ENCODE measurements around the gene TSHZ3.
A peak's percentile ranks its signal among the peaks of the same experiment; 100 is the strongest.

TSHZ3 gene

DNA sequence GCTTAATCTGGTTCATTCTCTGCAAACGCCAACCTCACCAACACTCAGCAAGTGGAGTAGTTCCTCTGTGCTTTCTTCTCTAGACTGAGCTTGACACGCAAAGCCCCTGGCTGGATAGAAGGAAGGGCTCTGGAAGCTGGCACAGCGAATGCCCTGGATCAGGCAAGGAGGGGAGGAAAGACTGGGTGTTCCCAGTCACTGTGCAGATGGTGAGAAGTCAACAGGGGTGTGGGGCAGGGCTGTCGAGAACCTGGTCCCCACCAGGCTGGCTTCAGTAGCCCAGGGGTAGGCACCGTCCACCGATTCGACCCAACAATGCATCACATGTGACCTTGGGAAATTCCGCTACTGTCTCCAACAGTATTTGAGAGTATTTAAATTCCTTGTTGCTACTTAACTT, 65.5 kb downstream of the TSHZ3 start:
- TF ChIP-seq, protein P1, sequence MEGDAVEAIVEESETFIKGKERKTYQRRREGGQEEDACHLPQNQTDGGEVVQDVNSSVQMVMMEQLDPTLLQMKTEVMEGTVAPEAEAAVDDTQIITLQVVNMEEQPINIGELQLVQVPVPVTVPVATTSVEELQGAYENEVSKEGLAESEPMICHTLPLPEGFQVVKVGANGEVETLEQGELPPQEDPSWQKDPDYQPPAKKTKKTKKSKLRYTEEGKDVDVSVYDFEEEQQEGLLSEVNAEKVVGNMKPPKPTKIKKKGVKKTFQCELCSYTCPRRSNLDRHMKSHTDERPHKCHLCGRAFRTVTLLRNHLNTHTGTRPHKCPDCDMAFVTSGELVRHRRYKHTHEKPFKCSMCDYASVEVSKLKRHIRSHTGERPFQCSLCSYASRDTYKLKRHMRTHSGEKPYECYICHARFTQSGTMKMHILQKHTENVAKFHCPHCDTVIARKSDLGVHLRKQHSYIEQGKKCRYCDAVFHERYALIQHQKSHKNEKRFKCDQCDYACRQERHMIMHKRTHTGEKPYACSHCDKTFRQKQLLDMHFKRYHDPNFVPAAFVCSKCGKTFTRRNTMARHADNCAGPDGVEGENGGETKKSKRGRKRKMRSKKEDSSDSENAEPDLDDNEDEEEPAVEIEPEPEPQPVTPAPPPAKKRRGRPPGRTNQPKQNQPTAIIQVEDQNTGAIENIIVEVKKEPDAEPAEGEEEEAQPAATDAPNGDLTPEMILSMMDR (IDR thresholded peaks at IDR 0.05) = no peak
- Mint-ChIP-seq H3K4me3 (no peak overlapping the region), H3K27me3 (ENCODE audit: low read depth, poor library complexity) (no peaks in the 10 kb centered on the region), H3K36me3 (ENCODE audit: low read depth) (peaks cover 8% of the 10 kb centered on the region), H3K27ac (peak overlapping the region; percentile 69), H3K9me3 (no peaks in the 10 kb centered on the region), H3K4me1 (peaks cover 50% of the 10 kb centered on the region)
- DNase-seq = no peak

GRCh38 chr19:31282346-31282745, 66.9 kb downstream of the TSHZ3 start:
- Mint-ChIP-seq H3K36me3 (ENCODE audit: low read depth) (peaks cover 19% of the 10 kb centered on the region), H3K4me1 (peaks cover 46% of the 10 kb centered on the region), H3K27ac (no peak overlapping the region), H3K27me3 (ENCODE audit: low read depth, poor library complexity) (no peaks in the 10 kb centered on the region), H3K4me3 (no peak overlapping the region), H3K9me3 (no peaks in the 10 kb centered on the region)
- TF ChIP-seq, protein P1 (IDR thresholded peaks at IDR 0.05) = no peak
- no peak for DNase-seq

- Mint-ChIP-seq H3K9me3 (no peaks in the 10 kb centered on the region), H3K27ac (no peak overlapping the region), H3K36me3 (ENCODE audit: low read depth) (peaks cover 23% of the 10 kb centered on the region), H3K4me3 (no peak overlapping the region), H3K4me1 (peaks cover 30% of the 10 kb centered on the region), H3K27me3 (ENCODE audit: low read depth, poor library complexity) (no peaks in the 10 kb centered on the region)
- no peak for DNase-seq
- TF ChIP-seq, protein P1 (IDR thresholded peaks at IDR 0.05) = no peak
Measured at GRCh38 chr19:31280287-31281006, 68.8 kb downstream of the TSHZ3 start.

DNA sequence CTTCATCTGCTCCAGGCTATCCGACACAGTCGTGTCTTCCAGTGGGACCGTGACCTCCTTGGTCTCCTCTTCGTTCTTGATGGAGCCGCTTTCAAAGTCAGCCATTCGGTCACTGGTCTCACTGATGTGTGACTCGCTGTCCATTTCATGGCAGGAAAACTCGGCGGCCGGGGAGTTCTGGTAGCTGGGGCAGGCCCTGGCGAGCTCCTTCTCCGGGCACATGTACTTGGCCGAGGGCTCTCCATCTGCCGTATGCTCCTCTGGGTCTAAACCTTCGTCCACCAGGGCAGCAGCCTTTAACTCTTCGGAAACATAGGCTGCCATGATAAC, 69.8 kb downstream of the TSHZ3 start:
- Mint-ChIP-seq H3K9me3 (no peaks in the 10 kb centered on the region), H3K27ac (no peak overlapping the region), H3K4me3 (no peak overlapping the region), H3K36me3 (ENCODE audit: low read depth) (peaks cover 23% of the 10 kb centered on the region), H3K4me1 (peaks cover 37% of the 10 kb centered on the region), H3K27me3 (ENCODE audit: low read depth, poor library complexity) (no peaks in the 10 kb centered on the region)
- no peak for DNase-seq
- TF ChIP-seq, protein P1 (IDR thresholded peaks at IDR 0.05) = no peak

DNA sequence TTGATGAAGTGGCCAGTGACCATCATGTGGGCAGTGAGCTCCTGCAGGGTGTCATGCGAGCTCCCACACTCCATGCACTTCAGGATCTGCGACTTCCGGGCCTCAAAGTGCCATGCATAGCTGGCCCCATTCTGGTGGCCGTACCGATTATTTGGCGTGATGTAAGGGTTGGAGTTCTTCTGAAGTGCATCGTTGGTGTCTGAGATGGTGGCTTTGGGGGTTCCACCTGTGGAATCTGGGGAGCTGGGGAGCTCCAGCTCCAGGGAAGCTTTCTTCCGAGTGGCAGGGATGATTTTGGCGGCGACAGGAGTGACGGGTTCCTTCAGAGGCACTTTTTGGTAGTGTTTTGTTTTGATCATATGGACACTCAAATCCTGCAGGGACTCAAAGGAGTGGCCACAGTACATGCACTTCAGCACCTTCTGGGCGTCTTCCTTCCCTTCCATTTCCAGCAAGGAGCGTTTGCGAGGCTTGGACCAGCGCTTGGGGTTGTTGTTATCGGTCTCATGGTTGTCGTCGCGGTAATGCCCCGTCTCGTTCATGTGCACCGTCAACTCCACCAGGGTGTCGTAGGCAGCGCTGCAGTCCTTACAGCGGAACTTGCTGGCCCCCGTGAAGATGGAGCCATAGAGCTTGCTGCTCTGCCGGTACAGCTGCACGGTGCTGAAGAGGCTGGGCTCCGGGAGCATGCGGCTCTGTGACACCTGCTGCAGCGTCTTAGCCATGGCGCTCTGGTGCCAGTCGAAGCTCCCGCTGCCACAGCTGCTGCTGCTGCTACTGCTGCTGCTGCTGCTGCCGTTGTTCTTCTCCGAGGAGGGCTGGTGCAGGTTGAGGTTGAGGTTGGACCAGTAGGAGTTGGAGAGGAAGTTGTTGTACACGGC, 70.4 kb downstream of the TSHZ3 start:
- H3K4me1 Mint-ChIP-seq = peaks cover 37% of the 10 kb centered on the region
- DNase-seq = no peak
- H3K27me3 Mint-ChIP-seq (ENCODE audit: low read depth, poor library complexity) = no peaks in the 10 kb centered on the region
- H3K9me3 Mint-ChIP-seq = no peaks in the 10 kb centered on the region
- peaks cover 23% of the 10 kb centered on the region for H3K36me3 Mint-ChIP-seq (ENCODE audit: low read depth)
- no peak overlapping the region for H3K4me3 Mint-ChIP-seq
- no peak overlapping the region for H3K27ac Mint-ChIP-seq
- TF ChIP-seq, protein P1 (IDR thresholded peaks at IDR 0.05) = no peak
